ENCODE results near the gene SFTPD.
"Not testable (repeated sequence)": the region's sequence is repeated elsewhere in the genome, so short reads cannot be mapped to it uniquely, and the experiment has no call there.

SFTPD gene

DNA sequence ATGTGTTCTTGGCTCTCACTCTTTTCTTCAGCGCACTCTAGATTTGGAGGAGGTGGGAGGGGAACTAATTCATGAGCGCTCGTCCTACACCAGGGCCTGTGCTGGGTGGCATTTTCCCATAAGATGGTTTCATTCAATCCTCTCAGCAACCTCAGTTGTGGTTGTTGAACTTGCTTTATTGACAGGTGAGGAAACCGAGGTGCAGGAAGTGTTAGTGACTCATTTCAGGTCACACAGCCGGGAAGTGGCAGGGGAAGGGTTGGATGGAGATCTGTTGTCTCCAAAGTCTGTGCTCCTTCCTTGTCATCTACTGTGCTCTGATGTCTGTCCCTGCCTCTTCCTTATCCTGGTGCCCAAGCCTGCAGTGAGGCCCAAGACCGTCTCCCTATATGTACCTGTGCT is 26.9 kb downstream of the SFTPD start:
- not testable (repeated sequence) for H3K4me1 ChIP-seq (ENCODE audit: control insufficient read depth in 1 of 2, insufficient read depth in 2 of 2, low read length in 2 of 2); H3K36me3 ChIP-seq (ENCODE audit: control insufficient read depth in 1 of 2, insufficient read depth in 2 of 2, low read length in 2 of 2); H3K27me3 ChIP-seq (ENCODE audit: low read depth, low read length); H3K4me3 ChIP-seq (ENCODE audit: low read depth in 1 of 2, low read length in 2 of 2); H3K27ac ChIP-seq (ENCODE audit: low read length); H3K9me3 ChIP-seq (ENCODE audit: control insufficient read depth in 1 of 2, low read length in 2 of 2)

DNA sequence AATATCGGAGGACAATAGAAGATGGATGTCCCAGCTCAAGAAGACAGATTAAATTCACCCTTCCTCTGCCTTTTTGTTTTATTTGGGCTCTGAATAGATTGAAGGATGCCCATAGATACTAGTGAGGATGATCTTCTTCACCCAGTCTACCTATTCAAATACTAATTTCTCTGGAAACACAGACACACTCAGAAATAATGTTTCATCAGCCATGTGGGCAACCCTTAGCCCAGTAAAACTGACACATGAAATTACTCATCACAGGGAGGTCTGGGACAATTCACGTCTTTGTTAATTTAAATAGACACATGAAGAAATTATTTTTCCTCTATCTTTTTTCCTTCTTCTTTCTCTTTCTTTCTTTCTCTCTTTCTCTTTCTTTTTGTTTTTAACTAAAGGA is 33.1 kb downstream of the SFTPD start:
- not testable (repeated sequence) for H3K36me3 ChIP-seq (ENCODE audit: control insufficient read depth in 1 of 2, insufficient read depth in 2 of 2, low read length in 2 of 2); H3K9me3 ChIP-seq (ENCODE audit: control insufficient read depth in 1 of 2, low read length in 2 of 2); H3K27me3 ChIP-seq (ENCODE audit: low read depth, low read length); H3K27ac ChIP-seq (ENCODE audit: low read length); H3K4me3 ChIP-seq (ENCODE audit: low read depth in 1 of 2, low read length in 2 of 2); H3K4me1 ChIP-seq (ENCODE audit: control insufficient read depth in 1 of 2, insufficient read depth in 2 of 2, low read length in 2 of 2)

DNA sequence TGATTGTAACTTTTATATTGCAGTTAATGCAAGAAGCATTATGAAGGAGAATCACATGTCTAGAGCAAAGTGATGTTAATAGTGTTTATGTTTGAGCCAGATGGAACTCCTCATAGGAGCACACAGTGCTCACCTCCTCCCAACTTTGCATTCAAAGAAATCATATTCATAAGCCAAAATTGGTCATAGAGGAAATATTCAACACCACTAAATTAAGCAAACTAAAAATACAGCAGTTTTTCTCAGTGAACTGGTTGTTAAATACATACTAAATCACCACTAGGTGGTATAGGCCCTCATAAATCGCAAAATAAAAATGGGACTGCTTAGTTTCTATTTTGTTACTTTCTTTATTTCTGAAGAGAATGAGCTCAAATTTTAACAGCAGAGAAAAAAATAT is 34.4 kb downstream of the SFTPD start:
- H3K4me1 ChIP-seq (ENCODE audit: control insufficient read depth in 1 of 2, insufficient read depth in 2 of 2, low read length in 2 of 2); H3K27me3 ChIP-seq (ENCODE audit: low read depth, low read length); H3K27ac ChIP-seq (ENCODE audit: low read length): not testable (repeated sequence)

DNA sequence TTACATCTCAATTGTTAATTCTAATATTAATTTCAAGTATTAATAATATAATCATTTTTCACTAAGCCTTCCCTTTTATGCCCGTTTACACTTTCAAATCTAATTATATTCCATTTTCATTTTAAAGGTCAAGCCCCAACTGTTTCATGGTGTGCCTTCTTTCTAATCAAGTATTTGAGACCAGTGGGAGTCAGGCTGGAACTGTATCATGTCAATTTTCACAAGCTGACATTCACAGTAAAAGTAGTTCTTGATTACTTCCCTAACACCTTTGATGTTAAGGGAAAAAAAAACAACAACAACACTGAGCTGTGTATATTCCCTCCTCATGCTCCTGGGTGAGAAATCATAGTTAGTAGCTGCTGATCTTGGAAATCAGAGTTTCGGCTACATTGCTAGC is 38.1 kb downstream of the SFTPD start:
- H3K4me1 ChIP-seq (ENCODE audit: control insufficient read depth in 1 of 2, insufficient read depth in 2 of 2, low read length in 2 of 2) = no peaks in the 10 kb centered on the region
- no peaks in the 10 kb centered on the region for H3K9me3 ChIP-seq (ENCODE audit: control insufficient read depth in 1 of 2, low read length in 2 of 2)
- no peak overlapping the region for H3K4me3 ChIP-seq (ENCODE audit: low read depth in 1 of 2, low read length in 2 of 2)
- no peak overlapping the region for H3K27ac ChIP-seq (ENCODE audit: low read length)
- H3K36me3 ChIP-seq (ENCODE audit: control insufficient read depth in 1 of 2, insufficient read depth in 2 of 2, low read length in 2 of 2) = no peaks in the 10 kb centered on the region
- no peaks in the 10 kb centered on the region for H3K27me3 ChIP-seq (ENCODE audit: low read depth, low read length)

More for the DNA sequence above, 34.4 kb downstream of the SFTPD start:
- H3K4me3 ChIP-seq (ENCODE audit: low read depth in 1 of 2, low read length in 2 of 2); H3K9me3 ChIP-seq (ENCODE audit: control insufficient read depth in 1 of 2, low read length in 2 of 2); H3K36me3 ChIP-seq (ENCODE audit: control insufficient read depth in 1 of 2, insufficient read depth in 2 of 2, low read length in 2 of 2): not testable (repeated sequence)

DNA sequence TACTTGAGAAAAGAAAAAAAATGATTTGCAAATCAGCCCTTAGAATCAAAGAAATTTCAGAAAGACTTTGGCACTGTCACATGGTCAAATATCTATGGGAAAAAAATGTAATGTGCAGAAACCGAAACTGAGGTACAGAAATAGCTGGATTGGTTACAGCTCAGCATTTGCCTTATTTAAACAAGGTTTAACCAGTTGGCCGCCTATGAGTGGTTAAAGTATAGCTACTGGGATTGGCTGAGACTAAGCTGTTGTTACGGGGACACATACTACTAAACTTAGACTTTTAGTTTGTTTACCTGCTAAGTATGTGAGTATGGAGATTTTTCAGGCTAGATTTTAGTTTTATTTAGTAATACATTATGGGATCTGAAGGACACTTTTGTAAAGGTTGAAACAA is 38.6 kb downstream of the SFTPD start:
- Histone ChIP-seq H3K27me3 (ENCODE audit: low read depth, low read length) (no peaks in the 10 kb centered on the region), H3K36me3 (ENCODE audit: control insufficient read depth in 1 of 2, insufficient read depth in 2 of 2, low read length in 2 of 2) (no peaks in the 10 kb centered on the region), H3K27ac (ENCODE audit: low read length) (no peak overlapping the region), H3K4me3 (ENCODE audit: low read depth in 1 of 2, low read length in 2 of 2) (no peak overlapping the region), H3K9me3 (ENCODE audit: control insufficient read depth in 1 of 2, low read length in 2 of 2) (no peaks in the 10 kb centered on the region), H3K4me1 (ENCODE audit: control insufficient read depth in 1 of 2, insufficient read depth in 2 of 2, low read length in 2 of 2) (no peaks in the 10 kb centered on the region)

DNA sequence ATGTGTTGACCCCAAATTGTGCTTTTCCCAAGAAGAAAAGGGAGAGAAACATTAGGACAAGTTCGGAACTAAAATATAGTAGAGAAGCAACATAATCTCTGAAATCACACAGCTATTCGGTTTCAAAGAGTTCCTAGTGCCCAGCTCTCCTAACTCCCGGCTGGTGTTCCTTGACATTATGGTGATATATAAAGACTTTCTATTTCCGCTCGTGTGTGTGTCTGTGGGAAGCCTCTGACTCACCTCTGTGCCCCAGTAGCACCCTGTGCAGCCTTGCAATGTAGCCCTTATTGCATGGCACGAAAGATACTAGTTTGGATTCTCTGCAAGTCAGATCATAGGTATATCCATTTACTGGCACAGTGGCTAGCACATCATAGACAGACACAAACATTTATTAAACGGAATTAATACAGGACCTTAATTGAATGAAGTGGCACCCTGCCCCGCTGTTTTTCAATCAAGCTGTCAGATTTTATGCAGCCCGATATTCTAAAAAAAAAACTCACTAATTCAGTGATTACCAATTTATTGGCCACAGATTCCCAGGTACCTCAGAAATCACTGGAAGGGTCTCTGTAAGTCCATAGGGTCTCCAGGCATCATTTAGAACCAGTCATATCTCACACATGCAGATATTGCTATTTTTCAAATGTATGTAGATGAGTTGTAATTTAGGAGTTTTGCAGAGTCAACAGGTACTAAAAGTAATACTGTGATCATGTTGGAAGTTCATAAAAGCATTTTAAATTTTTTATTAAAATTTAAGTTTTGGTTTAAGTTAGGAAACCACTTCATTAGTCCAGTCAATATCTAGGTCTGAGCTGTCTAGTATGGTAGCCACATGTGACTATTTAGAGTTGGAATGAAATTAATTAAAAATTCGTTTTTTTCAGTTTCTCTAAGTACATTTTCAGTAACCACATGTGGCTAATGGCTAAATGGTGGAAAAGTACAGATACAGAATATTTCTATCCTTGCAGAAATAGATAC is 43.3 kb downstream of the SFTPD start:
- peaks cover 0 to 6% of the 10 kb centered on the region in 2 donors for H3K4me1 ChIP-seq (ENCODE audit: control insufficient read depth in 1 of 2, insufficient read depth in 2 of 2, low read length in 2 of 2)
- H3K4me3 ChIP-seq (ENCODE audit: low read depth in 1 of 2, low read length in 2 of 2) = peak overlapping the region; percentile 69 to 80
- no peak overlapping the region for H3K27ac ChIP-seq (ENCODE audit: low read length)
- no peaks in the 10 kb centered on the region for H3K27me3 ChIP-seq (ENCODE audit: low read depth, low read length)
- no peaks in the 10 kb centered on the region for H3K9me3 ChIP-seq (ENCODE audit: control insufficient read depth in 1 of 2, low read length in 2 of 2)
- no peaks in the 10 kb centered on the region for H3K36me3 ChIP-seq (ENCODE audit: control insufficient read depth in 1 of 2, insufficient read depth in 2 of 2, low read length in 2 of 2)

DNA sequence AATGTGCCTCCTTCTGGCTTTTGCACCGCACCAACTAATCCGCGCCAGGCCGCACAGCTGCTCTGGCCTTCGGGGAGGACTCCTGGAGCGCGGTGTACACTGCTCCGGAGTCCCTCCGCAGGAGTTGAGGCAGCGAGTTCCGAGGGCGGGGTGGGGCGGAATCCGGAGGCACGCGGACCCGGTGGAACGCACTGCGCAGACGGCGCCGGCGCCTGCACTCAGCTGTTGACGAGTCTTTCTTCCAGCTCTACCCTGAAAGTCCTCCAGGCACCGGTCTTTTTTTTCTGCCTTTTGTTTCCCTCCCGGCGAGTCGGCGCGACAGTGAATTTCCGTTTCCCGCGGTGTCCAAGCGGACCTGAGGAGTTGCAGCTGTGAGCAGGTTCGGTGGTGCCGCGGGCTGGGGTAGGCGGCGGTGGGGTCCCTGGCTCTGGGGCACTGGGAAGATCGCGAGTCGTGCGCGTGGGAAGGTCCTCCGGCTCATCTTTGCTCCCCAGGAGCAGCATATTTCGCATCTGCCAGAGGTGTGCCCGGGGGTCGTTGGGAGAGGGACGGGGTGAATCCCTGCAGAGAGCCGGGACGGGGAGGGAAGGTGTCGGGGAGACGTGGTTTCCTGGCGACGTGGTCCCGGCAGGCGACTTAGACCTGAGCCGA is 44.1 kb downstream of the SFTPD start:
- no peaks in the 10 kb centered on the region for H3K9me3 ChIP-seq (ENCODE audit: control insufficient read depth in 1 of 2, low read length in 2 of 2)
- H3K27me3 ChIP-seq (ENCODE audit: low read depth, low read length) = no peaks in the 10 kb centered on the region
- H3K27ac ChIP-seq (ENCODE audit: low read length) = no peak overlapping the region
- H3K4me1 ChIP-seq (ENCODE audit: control insufficient read depth in 1 of 2, insufficient read depth in 2 of 2, low read length in 2 of 2) = peaks cover 0 to 6% of the 10 kb centered on the region in 2 donors
- peak overlapping the region; percentile 69 to 80 for H3K4me3 ChIP-seq (ENCODE audit: low read depth in 1 of 2, low read length in 2 of 2)
- H3K36me3 ChIP-seq (ENCODE audit: control insufficient read depth in 1 of 2, insufficient read depth in 2 of 2, low read length in 2 of 2) = no peaks in the 10 kb centered on the region

DNA sequence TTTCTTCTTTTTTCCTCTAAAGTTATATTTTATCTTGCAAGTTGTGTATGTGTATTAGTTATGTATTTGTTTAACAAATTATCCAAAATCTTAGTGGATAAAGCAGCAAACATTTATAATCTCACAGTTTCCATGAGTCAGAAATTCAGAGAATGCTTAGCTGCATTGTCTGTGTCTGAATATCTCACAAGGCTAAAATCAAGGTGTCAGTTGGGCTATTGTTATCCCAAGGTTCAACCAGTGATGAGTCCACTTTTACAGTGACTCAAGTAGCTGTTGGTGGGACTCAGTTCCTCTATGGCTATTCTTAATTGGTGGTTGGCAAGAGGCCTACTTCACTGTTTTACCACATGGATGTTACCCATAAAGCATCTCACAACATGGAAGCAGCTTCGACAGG is 47.3 kb downstream of the SFTPD start:
- H3K4me1 ChIP-seq (ENCODE audit: control insufficient read depth in 1 of 2, insufficient read depth in 2 of 2, low read length in 2 of 2); H3K4me3 ChIP-seq (ENCODE audit: low read depth in 1 of 2, low read length in 2 of 2); H3K27me3 ChIP-seq (ENCODE audit: low read depth, low read length); H3K9me3 ChIP-seq (ENCODE audit: control insufficient read depth in 1 of 2, low read length in 2 of 2); H3K27ac ChIP-seq (ENCODE audit: low read length); H3K36me3 ChIP-seq (ENCODE audit: control insufficient read depth in 1 of 2, insufficient read depth in 2 of 2, low read length in 2 of 2): not testable (repeated sequence)

DNA sequence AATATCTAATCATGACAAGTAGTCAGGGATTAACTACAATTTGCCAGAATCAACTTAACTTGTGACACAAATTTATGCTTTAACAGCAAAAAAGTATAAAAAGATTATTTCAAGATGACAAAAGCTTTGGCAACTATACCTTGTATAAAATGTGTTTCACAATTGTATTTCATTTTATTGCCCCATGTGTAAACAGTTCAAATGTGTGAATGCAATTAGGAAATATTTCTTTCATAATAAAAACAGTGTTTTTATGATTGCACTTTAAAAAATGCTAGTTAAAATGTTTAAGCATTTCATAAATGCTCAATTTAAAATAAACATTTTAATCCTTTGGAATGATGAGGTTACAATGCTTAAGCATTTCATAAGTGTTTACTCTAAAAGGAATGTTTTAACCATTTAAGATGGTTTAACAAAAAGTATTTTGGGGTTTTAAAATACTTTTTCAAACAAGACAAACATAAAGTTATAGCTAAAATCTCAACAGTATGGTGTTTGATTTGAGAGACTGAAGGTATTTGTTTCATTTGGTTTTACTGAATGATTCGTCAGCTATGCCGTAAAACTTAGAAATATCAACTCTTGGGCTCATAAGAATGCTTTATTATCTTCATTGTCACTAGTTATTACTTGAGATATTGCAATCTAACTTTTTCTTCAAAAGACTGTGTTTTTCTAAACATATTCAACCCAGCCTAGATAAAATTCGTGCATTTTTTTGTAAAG is 50.1 kb downstream of the SFTPD start:
- Histone ChIP-seq H3K27me3 (ENCODE audit: low read depth, low read length) (no peaks in the 10 kb centered on the region), H3K4me3 (ENCODE audit: low read depth in 1 of 2, low read length in 2 of 2) (no peak overlapping the region), H3K36me3 (ENCODE audit: control insufficient read depth in 1 of 2, insufficient read depth in 2 of 2, low read length in 2 of 2) (no peaks in the 10 kb centered on the region)

DNA sequence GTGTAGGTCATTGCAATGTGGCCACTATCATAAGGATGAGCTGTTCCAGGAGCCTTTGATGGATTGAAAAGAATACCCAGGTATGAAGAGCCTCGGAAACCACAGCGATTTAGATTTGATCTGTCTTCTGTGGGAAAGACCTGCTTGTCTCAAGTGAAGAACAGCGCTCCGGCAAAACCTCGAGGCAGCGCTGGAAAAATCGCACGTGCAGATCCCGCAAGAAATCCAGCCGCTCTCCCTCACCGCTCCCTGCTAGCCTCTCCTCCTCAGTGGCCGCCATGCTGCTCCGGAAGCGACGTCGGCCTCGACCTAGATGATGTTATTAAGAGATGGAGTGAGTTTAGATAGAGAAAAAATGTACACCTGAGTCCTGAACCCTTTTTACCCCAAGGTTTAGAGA is 56.0 kb downstream of the SFTPD start:
- H3K4me3 ChIP-seq (ENCODE audit: low read depth in 1 of 2, low read length in 2 of 2); H3K4me1 ChIP-seq (ENCODE audit: control insufficient read depth in 1 of 2, insufficient read depth in 2 of 2, low read length in 2 of 2); H3K27ac ChIP-seq (ENCODE audit: low read length); H3K36me3 ChIP-seq (ENCODE audit: control insufficient read depth in 1 of 2, insufficient read depth in 2 of 2, low read length in 2 of 2); H3K9me3 ChIP-seq (ENCODE audit: control insufficient read depth in 1 of 2, low read length in 2 of 2); H3K27me3 ChIP-seq (ENCODE audit: low read depth, low read length): not testable (repeated sequence)

More for the DNA sequence above, 50.1 kb downstream of the SFTPD start:
- Histone ChIP-seq H3K27ac (ENCODE audit: low read length) (no peak overlapping the region), H3K4me1 (ENCODE audit: control insufficient read depth in 1 of 2, insufficient read depth in 2 of 2, low read length in 2 of 2) (no peaks in the 10 kb centered on the region), H3K9me3 (ENCODE audit: control insufficient read depth in 1 of 2, low read length in 2 of 2) (no peaks in the 10 kb centered on the region)

DNA sequence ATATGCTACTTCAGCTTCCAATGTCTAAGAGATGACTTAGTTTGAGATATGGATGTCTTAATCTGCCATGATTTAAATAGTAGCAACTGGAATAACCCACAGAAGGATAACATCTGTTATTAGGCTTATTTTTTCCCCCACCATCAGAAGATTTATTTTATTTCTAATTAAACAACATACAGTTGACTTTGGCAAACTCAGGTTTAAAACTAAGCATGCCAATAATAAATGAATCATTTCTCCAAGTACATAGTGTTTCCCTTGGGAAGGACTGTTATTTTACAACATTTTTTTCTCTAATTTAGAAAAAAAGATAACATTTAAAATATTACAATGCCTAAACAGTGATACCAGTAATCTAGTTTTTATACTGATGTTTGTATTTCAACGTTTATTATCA is 58.4 kb downstream of the SFTPD start:
- Histone ChIP-seq H3K27me3 (ENCODE audit: low read depth, low read length) (no peaks in the 10 kb centered on the region), H3K9me3 (ENCODE audit: control insufficient read depth in 1 of 2, low read length in 2 of 2) (no peaks in the 10 kb centered on the region), H3K36me3 (ENCODE audit: control insufficient read depth in 1 of 2, insufficient read depth in 2 of 2, low read length in 2 of 2) (no peaks in the 10 kb centered on the region), H3K4me3 (ENCODE audit: low read depth in 1 of 2, low read length in 2 of 2) (no peak overlapping the region), H3K4me1 (ENCODE audit: control insufficient read depth in 1 of 2, insufficient read depth in 2 of 2, low read length in 2 of 2) (no peaks in the 10 kb centered on the region), H3K27ac (ENCODE audit: low read length) (no peak overlapping the region)
